Liver (tissue), 3 donors: ENCODE results near the gene MIPEP.

Source experiments
- EGR1 ChIP-seq, 2 donors: IDR thresholded peaks; 2 replicates each; pipeline ENCODE4 v1.6.1; 2016 to 2018; ENCODE audit warnings: antibody characterized with exemption in 2 of 2, low read depth in 2 of 2
- FOXA1 ChIP-seq: IDR thresholded peaks from 2 replicates; pipeline ENCODE4 v1.6.1; 2016; ENCODE audit warnings: antibody characterized with exemption
- JUND ChIP-seq, 2 donors: IDR thresholded peaks; 2 replicates each; pipeline ENCODE4 v1.6.1; 2016; ENCODE audit warnings: antibody characterized with exemption in 2 of 2
- NR2F2 ChIP-seq: IDR thresholded peaks from 2 replicates; pipeline ENCODE4 v1.6.1; 2016; ENCODE audit warnings: antibody characterized with exemption
- RXRA ChIP-seq, 2 donors: IDR thresholded peaks; 2 replicates each; pipeline ENCODE4 v1.6.1; 2017 to 2018; ENCODE audit warnings: antibody characterized with exemption in 2 of 2, mild to moderate bottlenecking in 1 of 2
- SP1 ChIP-seq: IDR thresholded peaks from 2 replicates; pipeline ENCODE4 v1.6.1; 2018; ENCODE audit warnings: antibody characterized with exemption, mild to moderate bottlenecking
- TAF1 ChIP-seq: conservative IDR thresholded peaks from 2 replicates; pipeline ENCODE4 v1.6.1; 2016; ENCODE audit warnings: antibody characterized with exemption, mild to moderate bottlenecking
- YY1 ChIP-seq: IDR thresholded peaks from 2 replicates; pipeline ENCODE4 v1.6.1; 2016; ENCODE audit warnings: antibody characterized with exemption, mild to moderate bottlenecking
- TF ChIP-seq, protein P1 (sequence below): fragments of 150-350 bp; IDR thresholded peaks from 2 replicates; pipeline ENCODE4 v1.5.1; 2017; ENCODE audit warnings: improper control_type of control experiment, low read depth, low read length; ENCODE audit not compliant: missing input control
- TF ChIP-seq, protein P2 (sequence below): IDR thresholded peaks from 2 replicates; pipeline ENCODE4 v1.6.1; 2016; ENCODE audit warnings: antibody characterized with exemption, mild to moderate bottlenecking
- TF ChIP-seq, protein P3 (sequence below): IDR thresholded peaks from 2 replicates; pipeline ENCODE4 v1.6.1; 2016; ENCODE audit warnings: antibody characterized with exemption
- TF ChIP-seq, protein P4 (sequence below): IDR thresholded peaks from 2 replicates; pipeline ENCODE4 v1.6.1; 2016; ENCODE audit warnings: antibody characterized with exemption
- donor health status: healthy.
- donor health status: healthy.

DNA sequence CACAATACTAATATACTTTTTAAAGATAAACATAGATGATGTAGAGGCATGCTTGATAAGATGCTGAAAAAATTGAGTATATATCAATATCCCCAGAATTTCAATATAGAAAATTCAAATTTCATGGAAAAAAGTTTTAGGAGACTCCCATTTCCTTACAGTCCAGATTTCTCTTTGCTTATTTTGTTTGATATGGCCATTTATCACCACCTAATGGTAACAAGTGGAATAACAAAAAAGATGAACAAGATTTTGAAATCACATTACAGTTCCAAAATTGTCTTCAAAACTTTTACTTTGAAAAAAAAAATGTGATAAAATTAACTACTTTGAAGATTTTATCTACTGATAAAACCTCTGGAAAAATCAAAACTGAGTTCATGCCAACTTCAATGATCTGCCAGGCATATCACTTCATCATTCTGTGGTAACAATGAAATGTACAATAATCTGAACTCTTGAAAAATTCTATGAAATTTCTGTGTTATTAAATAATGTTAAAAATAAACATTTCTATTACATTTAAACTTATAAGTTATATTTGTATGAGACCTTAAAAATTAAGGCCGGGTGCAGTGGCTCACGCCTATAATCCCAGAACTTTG is 17.5 kb downstream of the MIPEP start:
- TF ChIP-seq, protein P1, sequence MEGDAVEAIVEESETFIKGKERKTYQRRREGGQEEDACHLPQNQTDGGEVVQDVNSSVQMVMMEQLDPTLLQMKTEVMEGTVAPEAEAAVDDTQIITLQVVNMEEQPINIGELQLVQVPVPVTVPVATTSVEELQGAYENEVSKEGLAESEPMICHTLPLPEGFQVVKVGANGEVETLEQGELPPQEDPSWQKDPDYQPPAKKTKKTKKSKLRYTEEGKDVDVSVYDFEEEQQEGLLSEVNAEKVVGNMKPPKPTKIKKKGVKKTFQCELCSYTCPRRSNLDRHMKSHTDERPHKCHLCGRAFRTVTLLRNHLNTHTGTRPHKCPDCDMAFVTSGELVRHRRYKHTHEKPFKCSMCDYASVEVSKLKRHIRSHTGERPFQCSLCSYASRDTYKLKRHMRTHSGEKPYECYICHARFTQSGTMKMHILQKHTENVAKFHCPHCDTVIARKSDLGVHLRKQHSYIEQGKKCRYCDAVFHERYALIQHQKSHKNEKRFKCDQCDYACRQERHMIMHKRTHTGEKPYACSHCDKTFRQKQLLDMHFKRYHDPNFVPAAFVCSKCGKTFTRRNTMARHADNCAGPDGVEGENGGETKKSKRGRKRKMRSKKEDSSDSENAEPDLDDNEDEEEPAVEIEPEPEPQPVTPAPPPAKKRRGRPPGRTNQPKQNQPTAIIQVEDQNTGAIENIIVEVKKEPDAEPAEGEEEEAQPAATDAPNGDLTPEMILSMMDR, result peak; percentile 55
- TF ChIP-seq JUND (IDR thresholded peaks at IDR 0.05) (no peak), RXRA (IDR thresholded peaks at IDR 0.05) (no peak), EGR1 (IDR thresholded peaks at IDR 0.05; ENCODE audit: low read depth in 2 of 2) (no peak), SP1 (no peak), TAF1 (no peak), YY1 (no peak), NR2F2 (no peak), FOXA1 (no peak)
- TF ChIP-seq, protein P2, sequence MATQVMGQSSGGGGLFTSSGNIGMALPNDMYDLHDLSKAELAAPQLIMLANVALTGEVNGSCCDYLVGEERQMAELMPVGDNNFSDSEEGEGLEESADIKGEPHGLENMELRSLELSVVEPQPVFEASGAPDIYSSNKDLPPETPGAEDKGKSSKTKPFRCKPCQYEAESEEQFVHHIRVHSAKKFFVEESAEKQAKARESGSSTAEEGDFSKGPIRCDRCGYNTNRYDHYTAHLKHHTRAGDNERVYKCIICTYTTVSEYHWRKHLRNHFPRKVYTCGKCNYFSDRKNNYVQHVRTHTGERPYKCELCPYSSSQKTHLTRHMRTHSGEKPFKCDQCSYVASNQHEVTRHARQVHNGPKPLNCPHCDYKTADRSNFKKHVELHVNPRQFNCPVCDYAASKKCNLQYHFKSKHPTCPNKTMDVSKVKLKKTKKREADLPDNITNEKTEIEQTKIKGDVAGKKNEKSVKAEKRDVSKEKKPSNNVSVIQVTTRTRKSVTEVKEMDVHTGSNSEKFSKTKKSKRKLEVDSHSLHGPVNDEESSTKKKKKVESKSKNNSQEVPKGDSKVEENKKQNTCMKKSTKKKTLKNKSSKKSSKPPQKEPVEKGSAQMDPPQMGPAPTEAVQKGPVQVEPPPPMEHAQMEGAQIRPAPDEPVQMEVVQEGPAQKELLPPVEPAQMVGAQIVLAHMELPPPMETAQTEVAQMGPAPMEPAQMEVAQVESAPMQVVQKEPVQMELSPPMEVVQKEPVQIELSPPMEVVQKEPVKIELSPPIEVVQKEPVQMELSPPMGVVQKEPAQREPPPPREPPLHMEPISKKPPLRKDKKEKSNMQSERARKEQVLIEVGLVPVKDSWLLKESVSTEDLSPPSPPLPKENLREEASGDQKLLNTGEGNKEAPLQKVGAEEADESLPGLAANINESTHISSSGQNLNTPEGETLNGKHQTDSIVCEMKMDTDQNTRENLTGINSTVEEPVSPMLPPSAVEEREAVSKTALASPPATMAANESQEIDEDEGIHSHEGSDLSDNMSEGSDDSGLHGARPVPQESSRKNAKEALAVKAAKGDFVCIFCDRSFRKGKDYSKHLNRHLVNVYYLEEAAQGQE, result no peak
- TF ChIP-seq, protein P3, sequence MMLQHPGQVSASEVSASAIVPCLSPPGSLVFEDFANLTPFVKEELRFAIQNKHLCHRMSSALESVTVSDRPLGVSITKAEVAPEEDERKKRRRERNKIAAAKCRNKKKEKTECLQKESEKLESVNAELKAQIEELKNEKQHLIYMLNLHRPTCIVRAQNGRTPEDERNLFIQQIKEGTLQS, result no peak
- TF ChIP-seq, protein P4, sequence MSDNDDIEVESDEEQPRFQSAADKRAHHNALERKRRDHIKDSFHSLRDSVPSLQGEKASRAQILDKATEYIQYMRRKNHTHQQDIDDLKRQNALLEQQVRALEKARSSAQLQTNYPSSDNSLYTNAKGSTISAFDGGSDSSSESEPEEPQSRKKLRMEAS, result no peak
